HFFc6 (cell line): ENCODE measurements around the gene GPR84. TPM values are rescaled to one million over a fixed set of nuclear protein-coding genes. Genes with fewer than 3 reads are reported as not detected.

ENCODE experiments used
- DNase-seq: peaks from one replicate; pipeline ENCODE4 v3.0.0-alpha.2; 2018
- H3K27ac Mint-ChIP-seq: 2 replicates; pipeline ENCODE4 v1.8.0; 2020; ENCODE audit warnings: mild to moderate bottlenecking, mixed read lengths
- H3K27me3 Mint-ChIP-seq: 2 replicates; pipeline ENCODE4 v1.8.0; 2021; ENCODE audit warnings: mild to moderate bottlenecking, moderate library complexity, mixed read lengths; ENCODE audit not compliant: insufficient read depth
- H3K36me3 Mint-ChIP-seq: 2 replicates; pipeline ENCODE4 v1.8.0; 2021; ENCODE audit warnings: low read depth, mixed read lengths
- H3K4me1 Mint-ChIP-seq: 2 replicates; pipeline ENCODE4 v1.8.0; 2020; ENCODE audit warnings: low read depth, mixed read lengths
- H3K4me3 Mint-ChIP-seq: 2 replicates; pipeline ENCODE4 v1.8.0; 2020; ENCODE audit warnings: mild to moderate bottlenecking, moderate library complexity, mixed read lengths
- H3K9me3 Mint-ChIP-seq: 2 replicates; pipeline ENCODE4 v1.8.0; 2020; ENCODE audit warnings: mild to moderate bottlenecking, mixed read lengths
- CTCF ChIP-seq: fragments of 200-600 bp; sonication (generic); IDR thresholded peaks from 2 replicates; pipeline ENCODE4 v1.5.0; 2021; ENCODE audit warnings: antibody characterized with exemption, mild to moderate bottlenecking
- long read RNA-seq: library from polyadenylated mRNA; unstranded; transcript quantifications from one replicate; pipeline ENCODE4 v2.0.0, GENCODE V29; 2019
- total RNA-seq, 6 experiments: library from RNA; stranded (reverse); fragmentation: NEBNext Ultra II Directional; extraction: Animal tissue kit (Norgen Biotek cat#: 25700); gene quantifications; 2 replicates in 1 of 6; 3 replicates in 5 of 6; pipeline ENCODE4 v1.2.3, GENCODE V29; 2021

Gene GPR84
- not detected for total RNA-seq
- long read RNA-seq, result 0 reads

- Mint-ChIP-seq H3K4me1 (peaks cover 28% of the 10 kb centered on the region), H3K4me3 (no peak within 1 kb of the TSS), H3K36me3 (no peaks in the 10 kb centered on the region), H3K27me3 (peaks cover 7% of the 10 kb centered on the region), H3K27ac (no peak within 1 kb of the TSS), H3K9me3 (no peaks in the 10 kb centered on the region)
- TF ChIP-seq CTCF, result no peak
- DNase-seq, result no peak
These were observed at the start of gene GPR84 for GRCh38 chr12:54364413-54364812. GPR84 (minus strand) TSS chr12:54364486; CDS start chr12:54363851, 635 bp downstream.

GRCh38 chr12:54413284-54414190 lies 49.3 kb upstream of the GPR84 start:
- Mint-ChIP-seq H3K4me1 (peaks cover 68% of the 10 kb centered on the region), H3K36me3 (peaks cover 21% of the 10 kb centered on the region), H3K9me3 (no peaks in the 10 kb centered on the region), H3K4me3 (peak overlapping the region; percentile 55), H3K27me3 (peaks cover 2% of the 10 kb centered on the region), H3K27ac (peak overlapping the region; percentile 96)
- no peak for TF ChIP-seq CTCF
- peak; percentile 42 for DNase-seq

- H3K9me3 Mint-ChIP-seq, result no peaks in the 10 kb centered on the region
- peaks cover 18% of the 10 kb centered on the region for H3K36me3 Mint-ChIP-seq
- H3K4me1 Mint-ChIP-seq, result peaks cover 74% of the 10 kb centered on the region
- peak overlapping the region; percentile 55 for H3K4me3 Mint-ChIP-seq
- DNase-seq, result no peak
- peak overlapping the region; percentile 96 for H3K27ac Mint-ChIP-seq
- H3K27me3 Mint-ChIP-seq, result no peaks in the 10 kb centered on the region; the same call in 1 of the 2 replicates
- no peak for TF ChIP-seq CTCF
These were observed 48.5 kb upstream of the GPR84 start for GRCh38 chr12:54412786-54413185.

GRCh38 chr12:54412348-54412747 lies 48.1 kb upstream of the GPR84 start:
- H3K27me3 Mint-ChIP-seq, result no peaks in the 10 kb centered on the region; the same call in 1 of the 2 replicates
- H3K36me3 Mint-ChIP-seq, result peaks cover 19% of the 10 kb centered on the region
- H3K4me1 Mint-ChIP-seq, result peaks cover 75% of the 10 kb centered on the region
- DNase-seq, result no peak
- H3K27ac Mint-ChIP-seq, result peak overlapping the region; percentile 96
- no peaks in the 10 kb centered on the region for H3K9me3 Mint-ChIP-seq
- H3K4me3 Mint-ChIP-seq, result peak overlapping the region; percentile 55
- no peak for TF ChIP-seq CTCF

GRCh38 chr12:54411391-54412241 lies 47.3 kb upstream of the GPR84 start:
- peaks cover 75% of the 10 kb centered on the region for H3K4me1 Mint-ChIP-seq
- no peaks in the 10 kb centered on the region for H3K9me3 Mint-ChIP-seq
- no peaks in the 10 kb centered on the region; the same call in 1 of the 2 replicates for H3K27me3 Mint-ChIP-seq
- H3K4me3 Mint-ChIP-seq, result peak overlapping the region; percentile 46
- peak; percentile 99 for DNase-seq
- H3K27ac Mint-ChIP-seq, result peak overlapping the region; percentile 96
- peaks cover 26% of the 10 kb centered on the region for H3K36me3 Mint-ChIP-seq
- no peak for TF ChIP-seq CTCF
